Measurements from ENCODE around the gene CENPVL1.
"Not testable (repeated sequence)": the region's sequence is repeated elsewhere in the genome, so short reads cannot be mapped to it uniquely, and the experiment has no call there.

CENPVL1 gene

DNA sequence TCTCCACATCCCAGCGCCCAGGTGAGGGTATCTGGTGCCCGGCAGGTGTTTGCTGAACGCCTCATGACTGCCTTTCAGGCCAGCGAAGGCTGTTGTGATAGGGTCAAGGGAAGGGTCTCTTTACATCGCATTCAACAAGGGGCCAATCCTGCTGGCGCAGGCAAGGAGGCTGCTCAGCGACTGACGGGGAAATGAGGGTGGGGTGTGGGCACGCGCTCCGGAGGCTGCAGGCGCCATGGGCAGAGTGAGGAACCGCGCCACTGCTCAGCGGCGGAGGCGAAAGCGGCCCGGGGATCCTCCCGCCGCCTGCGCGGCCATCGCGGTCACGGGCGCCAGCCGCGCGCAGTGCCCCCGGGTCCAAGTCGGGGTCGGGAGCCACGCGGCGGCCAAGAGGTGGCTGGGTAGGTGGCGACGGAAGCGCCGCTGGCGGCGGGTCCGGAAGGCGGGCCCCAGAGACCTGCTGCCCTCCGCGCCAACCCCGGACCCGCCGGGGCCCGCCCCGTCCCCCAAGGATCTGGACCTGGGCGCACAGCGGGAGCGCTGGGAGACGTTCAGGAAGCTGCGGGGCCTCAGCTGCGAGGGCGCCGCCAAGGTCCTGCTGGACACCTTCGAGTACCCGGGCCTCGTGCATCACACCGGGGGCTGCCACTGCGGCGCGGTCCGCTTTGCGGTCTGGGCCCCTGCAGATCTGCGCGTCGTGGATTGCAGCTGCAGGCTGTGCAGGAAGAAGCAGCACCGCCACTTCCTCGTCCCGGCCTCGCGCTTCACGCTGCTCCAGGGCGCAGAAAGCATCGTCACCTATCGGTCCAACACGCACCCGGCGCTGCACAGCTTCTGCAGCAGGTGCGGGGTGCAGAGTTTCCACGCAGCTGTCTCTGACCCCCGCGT lies at the start of gene CENPVL1:
Gene CENPVL1 (plus strand): TSS at position 236 of the 888 bp plus-strand sequence. CDS start 0 bp downstream, at position 236.
- DNase-seq = not testable (repeated sequence)

- DNase-seq = no peak
Measured at GRCh38 chrX:51665981-51666380, 44.3 kb upstream of the CENPVL1 start.

GRCh38 chrX:51679689-51680433 lies 30.5 kb upstream of the CENPVL1 start:
- not testable (repeated sequence) for DNase-seq

DNA sequence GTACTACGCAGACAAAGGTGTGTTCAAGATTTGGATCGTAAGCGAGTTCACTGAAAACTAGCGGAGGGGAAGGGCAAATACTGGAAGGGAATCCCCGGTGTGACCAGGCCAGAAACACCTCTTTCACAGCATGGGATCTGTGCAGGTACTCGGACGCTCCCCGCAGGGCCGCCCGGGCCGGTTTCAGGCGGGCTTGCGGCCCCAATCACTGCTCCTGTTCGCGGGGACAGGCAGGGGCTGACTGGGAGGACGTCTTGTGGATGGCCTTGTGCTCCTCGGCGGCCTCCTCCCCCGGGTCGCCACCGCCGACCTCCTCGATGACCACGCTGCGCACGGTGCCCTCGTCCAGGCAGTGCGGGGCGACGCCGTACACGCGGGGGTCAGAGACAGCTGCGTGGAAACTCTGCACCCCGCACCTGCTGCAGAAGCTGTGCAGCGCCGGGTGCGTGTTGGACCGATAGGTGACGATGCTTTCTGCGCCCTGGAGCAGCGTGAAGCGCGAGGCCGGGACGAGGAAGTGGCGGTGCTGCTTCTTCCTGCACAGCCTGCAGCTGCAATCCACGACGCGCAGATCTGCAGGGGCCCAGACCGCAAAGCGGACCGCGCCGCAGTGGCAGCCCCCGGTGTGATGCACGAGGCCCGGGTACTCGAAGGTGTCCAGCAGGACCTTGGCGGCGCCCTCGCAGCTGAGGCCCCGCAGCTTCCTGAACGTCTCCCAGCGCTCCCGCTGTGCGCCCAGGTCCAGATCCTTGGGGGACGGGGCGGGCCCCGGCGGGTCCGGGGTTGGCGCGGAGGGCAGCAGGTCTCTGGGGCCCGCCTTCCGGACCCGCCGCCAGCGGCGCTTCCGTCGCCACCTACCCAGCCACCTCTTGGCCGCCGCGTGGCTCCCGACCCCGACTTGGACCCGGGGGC lies 28.2 kb upstream of the CENPVL1 start:
- not testable (repeated sequence) for DNase-seq

- not testable (repeated sequence) for DNase-seq
Measured at GRCh38 chrX:51682720-51683062, 27.6 kb upstream of the CENPVL1 start, which contains the start of gene CENPVL2. Gene CENPVL2 (minus strand): TSS chrX:51682831. CDS start chrX:51682831, 0 bp downstream.

DNA sequence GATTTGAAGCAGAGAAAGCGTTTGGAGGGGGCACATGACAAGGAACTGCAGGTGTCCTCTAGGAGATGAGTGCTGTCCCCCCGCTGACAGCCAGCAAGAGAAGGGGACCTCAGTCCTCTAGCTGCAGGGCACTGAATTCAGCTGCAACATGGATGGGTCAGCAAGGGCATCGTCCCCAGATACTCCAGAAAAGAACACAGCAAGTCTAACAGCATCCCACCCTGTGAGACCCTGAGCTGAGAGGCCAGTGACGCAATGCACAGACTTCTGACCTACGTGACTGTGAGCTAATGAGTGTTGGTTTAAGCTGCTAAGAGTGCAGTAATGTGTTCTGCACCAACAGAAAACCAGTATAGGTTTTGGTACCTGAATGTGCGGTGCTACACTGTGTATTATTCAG lies 16.1 kb upstream of the CENPVL1 start:
- DNase-seq = no peak

DNA sequence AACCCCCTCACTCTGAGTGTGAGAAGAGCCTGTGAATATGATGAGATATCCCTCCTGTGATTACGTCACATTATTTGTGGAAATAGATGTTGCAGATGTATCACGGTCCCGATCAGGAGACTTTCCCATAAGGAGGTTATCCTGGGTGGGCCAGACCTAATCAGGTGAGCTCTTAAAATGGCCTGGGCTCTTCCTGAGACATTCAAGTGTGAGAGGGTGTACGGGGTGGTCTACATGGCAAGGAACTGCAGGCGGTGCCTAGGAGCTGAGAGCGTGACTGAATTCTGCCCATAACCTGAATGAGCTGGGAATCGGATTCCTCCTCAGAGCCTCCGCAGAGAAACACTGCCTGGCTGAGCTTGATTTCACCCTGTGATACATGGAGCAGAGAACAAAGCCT lies 12.9 kb upstream of the CENPVL1 start:
- no peak for DNase-seq

DNA sequence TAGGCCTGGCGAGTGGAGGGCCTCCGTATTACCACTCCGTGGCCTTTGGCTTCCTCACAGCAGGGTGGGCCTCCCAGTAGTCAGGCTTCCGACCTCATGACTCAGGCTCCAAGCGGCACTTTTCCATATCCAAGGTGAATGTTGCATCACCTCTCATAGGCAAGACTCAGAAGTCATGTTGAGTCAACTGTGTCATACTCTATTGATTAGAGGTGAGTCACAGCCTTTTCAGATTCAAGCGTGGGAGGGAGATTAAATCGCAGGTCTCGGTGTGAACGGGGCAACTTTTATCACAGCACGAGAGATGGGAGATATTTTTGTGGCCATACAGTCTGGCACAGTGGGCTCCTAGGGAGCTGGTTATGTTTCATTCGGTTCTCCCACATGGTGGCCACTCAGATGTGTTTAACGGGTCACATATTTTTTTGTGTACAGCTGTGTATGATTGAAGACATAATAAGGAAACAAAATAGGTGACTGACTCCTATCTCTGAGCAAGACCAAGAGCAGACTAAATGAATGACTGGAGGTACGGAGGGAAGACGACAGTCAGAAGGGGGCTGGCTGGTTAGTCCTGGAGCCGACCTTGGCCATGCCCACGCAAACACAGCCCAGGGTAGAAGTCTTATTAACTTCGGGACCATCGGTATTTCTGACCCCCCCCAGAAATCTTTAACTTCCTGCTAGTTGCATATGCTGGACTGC lies 2.8 kb downstream of the CENPVL1 start:
- not testable (repeated sequence) for DNase-seq

GRCh38 chrX:51728202-51728601 lies 17.9 kb downstream of the CENPVL1 start:
- DNase-seq = peak; percentile 10

DNA sequence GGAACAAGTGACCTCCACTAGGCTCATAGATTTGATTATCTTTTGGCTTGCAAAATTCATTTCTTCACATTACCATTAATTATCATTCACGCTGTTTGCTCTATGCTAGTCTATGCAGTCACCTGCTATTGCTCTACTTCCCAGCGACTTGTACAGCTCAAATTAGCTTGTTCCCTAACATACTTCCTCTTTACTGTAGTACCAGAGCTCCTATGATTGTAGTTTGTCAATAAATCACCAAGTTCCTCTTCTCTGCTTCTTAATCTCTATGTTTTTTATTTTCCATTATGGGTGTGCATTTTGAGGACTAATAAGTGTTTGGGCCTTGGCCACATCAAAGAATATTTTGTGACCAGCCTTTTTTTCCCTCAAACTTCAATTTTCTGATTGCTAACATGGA lies 26.8 kb downstream of the CENPVL1 start:
- no peak for DNase-seq

DNA sequence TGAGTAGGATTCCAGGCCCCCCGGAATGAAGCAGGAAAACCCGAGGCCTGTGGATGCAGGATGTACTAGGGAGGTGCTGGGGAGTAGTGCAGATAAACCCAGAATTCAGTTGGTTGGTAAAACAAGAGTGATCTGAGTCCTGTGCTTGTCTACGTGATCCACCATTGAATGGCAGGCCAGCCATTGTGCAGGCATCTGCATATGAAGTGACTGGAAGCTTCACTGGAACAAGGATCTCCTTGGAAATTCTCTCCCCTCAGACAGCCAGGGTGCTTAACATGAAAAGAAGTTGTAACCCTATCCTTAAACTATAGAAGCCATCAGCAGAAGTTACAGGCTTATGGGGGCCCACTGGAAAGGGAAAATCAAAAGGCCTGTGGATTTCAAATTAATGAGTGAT lies 32.3 kb downstream of the CENPVL1 start:
- no peak for DNase-seq

GRCh38 chrX:51743179-51743957 lies 33.1 kb downstream of the CENPVL1 start, which contains the start of gene GSPT2:
Gene GSPT2 (plus strand): TSS chrX:51743442. CDS start chrX:51743627, 185 bp downstream.
- peak; percentile 13 for DNase-seq

GRCh38 chrX:51747671-51748070 lies 37.4 kb downstream of the CENPVL1 start:
- no peak for DNase-seq

- no peak for DNase-seq
Measured at GRCh38 chrX:51759055-51759839, 48.9 kb downstream of the CENPVL1 start.

- DNase-seq = no peak
Measured at GRCh38 chrX:51760657-51761056, 50.3 kb downstream of the CENPVL1 start.
